ENCODE measurements around the gene BIRC5. TPM values are rescaled to one million over a fixed set of nuclear protein-coding genes. Genes with fewer than 3 reads are reported as not detected.

The BIRC5 gene
- total RNA-seq, 1 donor from 2014 or later: 5.8 TPM

DNA sequence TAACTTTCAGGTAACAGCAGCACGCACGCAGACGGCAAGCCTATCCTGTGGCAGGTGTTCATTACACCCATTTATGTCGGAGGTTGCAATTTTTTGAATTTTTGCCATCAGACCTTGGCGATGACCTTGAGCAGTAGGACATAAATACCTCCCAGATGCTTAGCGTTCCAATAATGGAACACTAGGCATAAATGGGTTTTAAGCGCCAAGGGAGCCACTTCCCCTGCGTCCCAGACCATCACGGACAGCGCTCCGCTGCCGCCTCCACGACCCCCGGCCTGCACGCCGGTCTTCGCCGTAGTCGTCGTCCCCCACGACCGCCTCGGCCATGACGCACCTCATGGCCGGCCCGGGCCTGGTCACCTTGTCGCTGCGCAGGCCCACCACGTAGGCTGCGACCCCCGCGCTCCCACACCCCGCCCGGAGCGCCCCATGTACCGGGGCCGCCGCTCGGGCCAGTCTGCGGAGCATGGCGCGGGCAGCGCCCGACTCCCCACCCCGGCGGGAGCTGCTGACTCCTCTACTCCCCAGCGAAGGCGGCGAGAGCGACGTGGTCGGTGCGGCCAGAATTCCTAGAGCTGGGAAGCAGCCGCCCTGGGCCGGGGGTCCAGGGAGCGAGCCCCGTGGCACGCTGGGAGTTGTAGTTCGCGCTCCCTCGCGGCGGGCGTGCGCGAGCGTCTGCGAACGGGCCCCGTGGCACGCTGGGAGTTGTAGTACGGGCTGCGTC lies 40.1 kb downstream of the BIRC5 start:
- peaks cover 5% of the 10 kb centered on the region for H3K4me1 Mint-ChIP-seq (ENCODE audit: low read depth, unreplicated experiment)
- Histone ChIP-seq H3K27me3 (ENCODE audit: insufficient read depth, low read length) (no peaks in the 10 kb centered on the region), H2AFZ (ENCODE audit: low read depth, low read length) (peak overlapping the region; percentile 97), H3K4me1 (ENCODE audit: insufficient read depth, low read length) (peaks cover 4% of the 10 kb centered on the region), H3K4me2 (ENCODE audit: low read length) (peak overlapping the region; percentile 97), H3K9ac (ENCODE audit: low read length) (peak overlapping the region; percentile 90), H3K79me2 (ENCODE audit: insufficient read depth, low read length) (no peaks in the 10 kb centered on the region), H3K36me3 (ENCODE audit: insufficient read depth, low read length) (no peaks in the 10 kb centered on the region), H4K20me1 (ENCODE audit: insufficient read depth, low read length) (no peaks in the 10 kb centered on the region), H3K27ac (ENCODE audit: low read depth, low read length) (peak overlapping the region; percentile 48), H3K4me3 (ENCODE audit: insufficient read depth, low read depth, low read length) (peak overlapping the region; percentile 74), H3K9me3 (ENCODE audit: insufficient read depth, low read depth, low read length) (no peaks in the 10 kb centered on the region)
- peaks cover 6% of the 10 kb centered on the region for H3K27me3 Mint-ChIP-seq (ENCODE audit: low read depth, unreplicated experiment)
- H3K36me3 Mint-ChIP-seq (ENCODE audit: low read depth, unreplicated experiment): no peaks in the 10 kb centered on the region
- peak overlapping the region; percentile 34 for H3K27ac Mint-ChIP-seq (ENCODE audit: unreplicated experiment)
- H3K4me3 Mint-ChIP-seq (ENCODE audit: unreplicated experiment): peak overlapping the region; percentile 86
- H3K9me3 Mint-ChIP-seq (ENCODE audit: unreplicated experiment): no peaks in the 10 kb centered on the region
- no peak for FAIRE-seq
- peak; percentile 59 for DNase-seq (ENCODE audit: low read depth)
- no peak for TF ChIP-seq CTCF (IDR thresholded peaks at IDR 0.05; ENCODE audit: insufficient read depth, low read depth, low read length)
- no peak for TF ChIP-seq EZH2 (IDR thresholded peaks at IDR 0.05; ENCODE audit: insufficient read depth, low read length)

GRCh38 chr17:78255029-78255656 lies 41.1 kb downstream of the BIRC5 start:
- Histone ChIP-seq H2AFZ (ENCODE audit: low read depth, low read length) (no peak overlapping the region), H3K4me2 (ENCODE audit: low read length) (no peak overlapping the region), H3K4me1 (ENCODE audit: insufficient read depth, low read length) (peaks cover 4% of the 10 kb centered on the region), H3K27me3 (ENCODE audit: insufficient read depth, low read length) (no peaks in the 10 kb centered on the region), H3K79me2 (ENCODE audit: insufficient read depth, low read length) (no peaks in the 10 kb centered on the region), H3K27ac (ENCODE audit: low read depth, low read length) (no peak overlapping the region), H3K4me3 (ENCODE audit: insufficient read depth, low read depth, low read length) (no peak overlapping the region), H3K9me3 (ENCODE audit: insufficient read depth, low read depth, low read length) (no peaks in the 10 kb centered on the region), H3K9ac (ENCODE audit: low read length) (no peak overlapping the region), H4K20me1 (ENCODE audit: insufficient read depth, low read length) (no peaks in the 10 kb centered on the region), H3K36me3 (ENCODE audit: insufficient read depth, low read length) (no peaks in the 10 kb centered on the region)
- Mint-ChIP-seq H3K27me3 (ENCODE audit: low read depth, unreplicated experiment) (peaks cover 4% of the 10 kb centered on the region), H3K4me3 (ENCODE audit: unreplicated experiment) (peak overlapping the region; percentile 86), H3K36me3 (ENCODE audit: low read depth, unreplicated experiment) (no peaks in the 10 kb centered on the region), H3K9me3 (ENCODE audit: unreplicated experiment) (no peaks in the 10 kb centered on the region), H3K4me1 (ENCODE audit: low read depth, unreplicated experiment) (peaks cover 5% of the 10 kb centered on the region), H3K27ac (ENCODE audit: unreplicated experiment) (no peak overlapping the region)
- TF ChIP-seq EZH2 (IDR thresholded peaks at IDR 0.05; ENCODE audit: insufficient read depth, low read length) (no peak), CTCF (IDR thresholded peaks at IDR 0.05; ENCODE audit: insufficient read depth, low read depth, low read length) (no peak)
- no peak for DNase-seq (ENCODE audit: low read depth)
- no peak for FAIRE-seq

Data from astrocyte (in vitro differentiated cells and primary cell).